Measurements from ENCODE around the gene ADGRF5.

The ADGRF5 gene

GRCh38 chr6:46948699-46949098 lies 27.0 kb upstream of the ADGRF5 start:
- no peak for TF ChIP-seq CTCF (IDR thresholded peaks at IDR 0.05; ENCODE audit: low read depth, low read length)
- no peak for DNase-seq (ENCODE audit: extremely low read depth, low read depth)

GRCh38 chr6:46947497-46947896 lies 25.8 kb upstream of the ADGRF5 start:
- no peak for TF ChIP-seq CTCF (IDR thresholded peaks at IDR 0.05; ENCODE audit: low read depth, low read length)
- DNase-seq (ENCODE audit: extremely low read depth, low read depth): no peak

- DNase-seq (ENCODE audit: extremely low read depth, low read depth): no peak
- TF ChIP-seq CTCF (IDR thresholded peaks at IDR 0.05; ENCODE audit: low read depth, low read length): no peak
These were observed 18.9 kb upstream of the ADGRF5 start for GRCh38 chr6:46940433-46941226.

GRCh38 chr6:46937642-46938041 lies 15.9 kb upstream of the ADGRF5 start:
- no peak for TF ChIP-seq CTCF (IDR thresholded peaks at IDR 0.05; ENCODE audit: low read depth, low read length)
- no peak for DNase-seq (ENCODE audit: extremely low read depth, low read depth)

- no peak for DNase-seq (ENCODE audit: extremely low read depth, low read depth)
- no peak for TF ChIP-seq CTCF (IDR thresholded peaks at IDR 0.05; ENCODE audit: low read depth, low read length)
These were observed 13.9 kb upstream of the ADGRF5 start for GRCh38 chr6:46935687-46936086.

- no peak for TF ChIP-seq CTCF (IDR thresholded peaks at IDR 0.05; ENCODE audit: low read depth, low read length)
- no peak for DNase-seq (ENCODE audit: extremely low read depth, low read depth)
These were observed 12.0 kb upstream of the ADGRF5 start for GRCh38 chr6:46933751-46934150.

GRCh38 chr6:46932526-46933319 lies 11.0 kb upstream of the ADGRF5 start:
- no peak for TF ChIP-seq CTCF (IDR thresholded peaks at IDR 0.05; ENCODE audit: low read depth, low read length)
- no peak for DNase-seq (ENCODE audit: extremely low read depth, low read depth)
